Measurements from ENCODE around the gene MAPK9. TPM values are rescaled to one million over a fixed set of nuclear protein-coding genes. Genes with fewer than 3 reads are reported as not detected.

The MAPK9 gene
- total RNA-seq, 1 experiment from 2014 or later: 38.6 TPM

- Histone ChIP-seq H3K14ac (ENCODE audit: insufficient read depth, low read length) (no peak overlapping the region), H3K23me2 (ENCODE audit: insufficient read length, low read depth, low read length, poor library complexity, severe bottlenecking) (no peaks in the 10 kb centered on the region), H3K4me1 (ENCODE audit: insufficient read depth, low read length) (peaks cover 3% of the 10 kb centered on the region; the same call in 1 of the 2 replicates), H2AFZ (ENCODE audit: low read length) (no peak overlapping the region), H4K5ac (ENCODE audit: insufficient read length, low read depth, low read length) (no peak overlapping the region), H2BK20ac (ENCODE audit: low read depth, low read length, poor library complexity, severe bottlenecking) (no peak overlapping the region), H3K4me2 (ENCODE audit: insufficient read depth, insufficient read length, low read length) (no peak overlapping the region), H3K9me3 (ENCODE audit: control insufficient read depth, low read depth, low read length) (no peaks in the 10 kb centered on the region), H4K8ac (replicated peaks; ENCODE audit: insufficient read length, low read depth, low read length) (no peak overlapping the region), H3K27ac (ENCODE audit: insufficient read length, low read depth, low read length) (no peak overlapping the region), H3K56ac (ENCODE audit: insufficient read length, low read depth, low read length) (no peak overlapping the region), H2BK120ac (ENCODE audit: low read depth, low read length, poor library complexity, severe bottlenecking) (no peak overlapping the region), H3K27me3 (ENCODE audit: insufficient read depth, low read length) (no peaks in the 10 kb centered on the region), H2BK15ac (ENCODE audit: low read depth, low read length) (no peak overlapping the region), H2BK5ac (ENCODE audit: insufficient read length, low read length) (no peak overlapping the region), H3T11ph (ENCODE audit: low read length) (no peak overlapping the region), H3K4ac (ENCODE audit: low read depth, low read length) (no peak overlapping the region), H4K91ac (ENCODE audit: insufficient read length, low read depth, low read length) (no peak overlapping the region), H3K79me2 (ENCODE audit: insufficient read depth, low read length) (peaks cover 12% of the 10 kb centered on the region; the same call in 1 of the 2 replicates), H3K18ac (ENCODE audit: insufficient read length, low read depth, low read length) (no peak overlapping the region), H3K23ac (ENCODE audit: insufficient read length, low read depth, low read length) (no peak overlapping the region), H4K20me1 (ENCODE audit: control insufficient read depth, insufficient read depth, insufficient read length) (no peaks in the 10 kb centered on the region), H2BK12ac (ENCODE audit: insufficient read length, low read depth, low read length) (peak overlapping the region; percentile 37), H3K9ac (ENCODE audit: extremely low read depth, insufficient read length, low read length) (no peak overlapping the region), H2AK5ac (ENCODE audit: insufficient read length, low read length) (no peak overlapping the region), H3K79me1 (ENCODE audit: insufficient read depth, low read depth, low read length, poor library complexity, severe bottlenecking) (peaks cover 4% of the 10 kb centered on the region)
- WGBS (ENCODE audit: extremely low coverage, insufficient read length, low lambda C conversion rate): no CpG with 5 or more reads among the region's 22 CpGs
- DNase-seq: no peak
- H3K9me3 Mint-ChIP-seq: peaks cover 3 to 6% of the 10 kb centered on the region in 2 experiments; a peak in 3 of 5 replicates
- no peaks in the 10 kb centered on the region; the same call in 1 of the 2 replicates for H3K27me3 Mint-ChIP-seq (ENCODE audit: low read depth)
- H3K36me3 Mint-ChIP-seq (ENCODE audit: insufficient read depth in 1 of 3, low read depth in 3 of 3): peaks cover 68 to 72% (median 69%) of the 10 kb centered on the region in 3 experiments
- H3K27ac Mint-ChIP-seq: peak overlapping the region in 2 of 3 experiments; percentile 55 to 57; a peak in 2 of 7 replicates
- peaks cover 32 to 39% of the 10 kb centered on the region in 2 experiments for H3K4me1 Mint-ChIP-seq
- TF ChIP-seq, protein P1, sequence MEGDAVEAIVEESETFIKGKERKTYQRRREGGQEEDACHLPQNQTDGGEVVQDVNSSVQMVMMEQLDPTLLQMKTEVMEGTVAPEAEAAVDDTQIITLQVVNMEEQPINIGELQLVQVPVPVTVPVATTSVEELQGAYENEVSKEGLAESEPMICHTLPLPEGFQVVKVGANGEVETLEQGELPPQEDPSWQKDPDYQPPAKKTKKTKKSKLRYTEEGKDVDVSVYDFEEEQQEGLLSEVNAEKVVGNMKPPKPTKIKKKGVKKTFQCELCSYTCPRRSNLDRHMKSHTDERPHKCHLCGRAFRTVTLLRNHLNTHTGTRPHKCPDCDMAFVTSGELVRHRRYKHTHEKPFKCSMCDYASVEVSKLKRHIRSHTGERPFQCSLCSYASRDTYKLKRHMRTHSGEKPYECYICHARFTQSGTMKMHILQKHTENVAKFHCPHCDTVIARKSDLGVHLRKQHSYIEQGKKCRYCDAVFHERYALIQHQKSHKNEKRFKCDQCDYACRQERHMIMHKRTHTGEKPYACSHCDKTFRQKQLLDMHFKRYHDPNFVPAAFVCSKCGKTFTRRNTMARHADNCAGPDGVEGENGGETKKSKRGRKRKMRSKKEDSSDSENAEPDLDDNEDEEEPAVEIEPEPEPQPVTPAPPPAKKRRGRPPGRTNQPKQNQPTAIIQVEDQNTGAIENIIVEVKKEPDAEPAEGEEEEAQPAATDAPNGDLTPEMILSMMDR (conservative IDR thresholded peaks at IDR 0.05): no peak
- no peak overlapping the region for H3K4me3 Mint-ChIP-seq
These were observed 46.3 kb upstream of the MAPK9 start for GRCh38 chr5:180338001-180338707.

Data from H9 (cell line).